A549 (cell line): ENCODE results near the gene UNC5B. TPM values are rescaled to one million over a fixed set of nuclear protein-coding genes. Genes with fewer than 3 reads are reported as not detected.

Experiments used
- ATAC-seq, 2 experiments: fragments of 200-7000 bp in 1 of 2; fragments of >200 bp in 1 of 2; cut with Nextera tagmentation in 1 of 2; cut with Tn5 transposase in 1 of 2; 3 replicates each; pipeline versions ENCODE4 v1.8.0 to v1.9.1; 2018 to 2020; ENCODE audit warnings: mild to moderate bottlenecking in 1 of 2, moderate library complexity in 1 of 2
- CTCF ChIA-PET: fragments of 300-600 bp; sonication (Branson Sonifier 250); formaldehyde crosslinking; extraction: SDS; loops from one replicate; lab custom pipeline; 2021; ENCODE audit warnings: antibody characterized with exemption, inconsistent platforms; lab: Yijun Ruan, JAX
- POLR2A ChIA-PET: fragments of 350-600 bp; formaldehyde crosslinking; extraction: SDS; loops from one replicate; lab custom pipeline; 2021; ENCODE audit warnings: antibody characterized with exemption, inconsistent platforms; lab: Yijun Ruan, JAX
- DNase-seq, 2 experiments: peaks; one replicate each; pipeline versions ENCODE4 v3.0.0 to v3.0.0-alpha.2; 2011 to 2016; ENCODE audit warnings: low read depth in 1 of 2, low spot score in 1 of 2
- FAIRE-seq: peaks from 2 replicates; lab custom pipeline; 2011; peaks lifted over from hg19 to GRCh38; lab: Jason Lieb, UNC
- H3K27ac ChIP-seq, 2 experiments: fragments of >200 bp; sonication (Bioruptor Twin); formaldehyde crosslinking; 3 replicates each; pipeline ENCODE4 v1.5.1; 2016 to 2017
- H3K4me1 ChIP-seq: fragments of >200 bp; sonication (Bioruptor Twin); formaldehyde crosslinking; 3 replicates; pipeline ENCODE4 v1.6.1; 2016
- H3K4me2 ChIP-seq: fragments of >200 bp; sonication (Bioruptor Twin); formaldehyde crosslinking; 3 replicates; pipeline ENCODE4 v1.6.1; 2016
- H3K4me3 ChIP-seq: fragments of >200 bp; sonication (Bioruptor Twin); formaldehyde crosslinking; 3 replicates; pipeline ENCODE4 v1.5.1; 2016
- H3K9me3 ChIP-seq: fragments of >200 bp; sonication (Bioruptor Twin); formaldehyde crosslinking; 3 replicates; pipeline ENCODE4 v1.6.1; 2016
- BHLHE40 ChIP-seq: IDR thresholded peaks from 2 replicates; pipeline ENCODE4 v1.6.1; 2012; ENCODE audit warnings: low read depth, low read length, inconsistent platforms
- CBX2 ChIP-seq: fragments of 200-600 bp; sonication (generic); IDR thresholded peaks from 2 replicates; pipeline ENCODE4 v1.6.1; 2016; ENCODE audit warnings: low read depth, mild to moderate bottlenecking, borderline replicate concordance
- CEBPB ChIP-seq, 2 experiments: fragments of >200 bp in 1 of 2; sonication (Bioruptor Twin) in 1 of 2; formaldehyde crosslinking in 1 of 2; IDR thresholded peaks; 2 replicates each; pipeline ENCODE4 v1.6.1; 2012 to 2016
- E2F6 ChIP-seq: IDR thresholded peaks from 2 replicates; pipeline ENCODE4 v1.6.1; 2012; ENCODE audit warnings: low read depth, borderline replicate concordance
- EHF ChIP-seq: fragments of 250-450 bp; sonication (Bioruptor Pico); IDR thresholded peaks from 2 replicates; pipeline ENCODE4 v1.5.0; 2020; ENCODE audit warnings: mild to moderate bottlenecking
- EP300 ChIP-seq, 2 experiments: fragments of >200 bp; sonication (Bioruptor Twin); formaldehyde crosslinking; IDR thresholded peaks; 2 replicates in 1 of 2; 3 replicates in 1 of 2; pipeline ENCODE4 v1.6.1; 2016 to 2017
- FOXS1 ChIP-seq: fragments of 250-450 bp; sonication (Bioruptor Pico); IDR thresholded peaks from 2 replicates; pipeline ENCODE4 v1.5.0; 2020; ENCODE audit warnings: mild to moderate bottlenecking, moderate library complexity
- GATA3 ChIP-seq: IDR thresholded peaks from 2 replicates; pipeline ENCODE4 v1.6.1; 2012; ENCODE audit warnings: borderline replicate concordance
- HEYL ChIP-seq: fragments of 250-450 bp; sonication (Bioruptor Pico); IDR thresholded peaks from 2 replicates; pipeline ENCODE4 v1.8.0; 2021; ENCODE audit warnings: mild to moderate bottlenecking, moderate library complexity
- HOXA7 ChIP-seq: fragments of 250-450 bp; sonication (Bioruptor Pico); IDR thresholded peaks from 2 replicates; pipeline ENCODE4 v1.5.0; 2020; ENCODE audit warnings: mild to moderate bottlenecking, moderate library complexity
- HOXB13 ChIP-seq: fragments of 250-450 bp; sonication (Bioruptor Pico); IDR thresholded peaks from 2 replicates; pipeline ENCODE4 v1.5.0; 2020; ENCODE audit warnings: low read depth, mild to moderate bottlenecking, moderate library complexity
- HOXB5 ChIP-seq: fragments of 250-450 bp; sonication (Bioruptor Pico); IDR thresholded peaks from 2 replicates; pipeline ENCODE4 v1.5.0; 2020; ENCODE audit warnings: mild to moderate bottlenecking, moderate library complexity
- JUNB ChIP-seq: fragments of >200 bp; sonication (Bioruptor Twin); formaldehyde crosslinking; IDR thresholded peaks from 2 replicates; pipeline ENCODE4 v1.6.1; 2016
- MAFK ChIP-seq: fragments of 450-650 bp; IDR thresholded peaks from 2 replicates; pipeline ENCODE4 v1.6.1; 2014; ENCODE audit not compliant: partially characterized antibody
- NR3C1 ChIP-seq: fragments of >200 bp; sonication (Bioruptor Twin); formaldehyde crosslinking; IDR thresholded peaks from 3 replicates; pipeline ENCODE4 v1.6.1; 2017
- PHF8 ChIP-seq: fragments of 200-600 bp; sonication (generic); IDR thresholded peaks from 2 replicates; pipeline ENCODE4 v1.6.1; 2016; ENCODE audit warnings: low read depth, mild to moderate bottlenecking, antibody characterized with exemption, moderate library complexity, borderline replicate concordance
- POLR2AphosphoS2 ChIP-seq: conservative IDR thresholded peaks from 2 replicates; pipeline ENCODE4 v1.6.1; 2012; ENCODE audit warnings: low read length, improper control_type of control experiment, inconsistent platforms
- RCOR1 ChIP-seq: fragments of 150-350 bp; IDR thresholded peaks from 2 replicates; pipeline ENCODE4 v1.6.1; 2014; ENCODE audit warnings: antibody characterized with exemption, low read length, low read depth
- RFX5 ChIP-seq: fragments of 450-650 bp; IDR thresholded peaks from 2 replicates; pipeline ENCODE4 v1.7.1; 2014; ENCODE audit warnings: antibody characterized with exemption, mild to moderate bottlenecking, moderate library complexity
- SMC3 ChIP-seq: fragments of >200 bp; sonication (Bioruptor Twin); formaldehyde crosslinking; IDR thresholded peaks from 3 replicates; pipeline ENCODE4 v1.6.1; 2018; ENCODE audit warnings: inconsistent platforms
- SREBF2 ChIP-seq: fragments of 450-650 bp; IDR thresholded peaks from 2 replicates; pipeline ENCODE4 v1.6.1; 2014; ENCODE audit warnings: mild to moderate bottlenecking, moderate library complexity
- USF2 ChIP-seq: fragments of 450-650 bp; IDR thresholded peaks from 2 replicates; pipeline ENCODE4 v1.6.1; 2014; ENCODE audit warnings: antibody characterized with exemption
- ZC3H11A ChIP-seq: fragments of 450-650 bp; IDR thresholded peaks from 2 replicates; pipeline ENCODE4 v1.6.1; 2014; ENCODE audit warnings: antibody characterized with exemption, mild to moderate bottlenecking
- ZFP36 ChIP-seq: fragments of 450-650 bp; IDR thresholded peaks from 2 replicates; pipeline ENCODE4 v1.6.1; 2014; ENCODE audit warnings: borderline replicate concordance; ENCODE audit not compliant: partially characterized antibody
- ZNF302 ChIP-seq: fragments of 250-450 bp; sonication (Bioruptor Pico); IDR thresholded peaks from 2 replicates; pipeline ENCODE4 v1.9.0; 2021; ENCODE audit warnings: inconsistent platforms, mild to moderate bottlenecking, moderate library complexity
- WGBS: methylation state at CpG from one replicate; pipeline ENCODE4 v1.1.6; 2017; ENCODE audit errors: missing lambda C conversion rate; 5-methylcytosine and 5-hydroxymethylcytosine counted together
- polyA plus RNA-seq, 4 experiments: library from polyadenylated mRNA; depleted of rRNA in 3 of 4; stranded (reverse); fragments of >200 nt; fragmentation: RNase III in 1 of 4; extraction: RNeasy Plus Mini Kit Qiagen cat#74134 plus additional on column Dnase treatment in 1 of 4; gene quantifications; 2 replicates in 3 of 4; 3 replicates in 1 of 4; pipeline ENCODE4 v1.2.3, GENCODE V29; 2011 to 2017
- TF ChIP-seq, protein P1 (sequence below): fragments of 250-450 bp; sonication (Bioruptor Pico); IDR thresholded peaks from 2 replicates; pipeline ENCODE4 v1.5.0; 2020; ENCODE audit warnings: low read depth, mild to moderate bottlenecking, moderate library complexity
- TF ChIP-seq, protein P2 (sequence below): fragments of 250-450 bp; sonication (Bioruptor Pico); IDR thresholded peaks from 2 replicates; pipeline ENCODE4 v1.5.0; 2021; ENCODE audit warnings: mild to moderate bottlenecking, moderate library complexity, borderline replicate concordance

Gene UNC5B
- polyA plus RNA-seq, 2 of the 4 experiments (the other 2 are of a cell fraction), result 0.14 to 1.0 TPM

GRCh38 chr10:71333129-71333887 is 120.9 kb downstream of the UNC5B start:
- H3K4me3 ChIP-seq, result no peak overlapping the region
- no peaks in the 10 kb centered on the region for H3K9me3 ChIP-seq
- peaks cover 61% of the 10 kb centered on the region for H3K4me1 ChIP-seq
- DNase-seq (no peak), ATAC-seq (peak in 1 of 2 experiments; percentile 8; a peak in 2 of 6 replicates), FAIRE-seq (no peak)
- POLR2A ChIA-PET, result no interaction called here
- peak overlapping the region; percentile 62 for H3K4me2 ChIP-seq
- H3K27ac ChIP-seq, result peak overlapping the region; percentile 61 to 79
- 77% methylated on average over 8 of the region's 9 CpGs for WGBS
- TF ChIP-seq ZC3H11A, result no peak
- TF ChIP-seq NR3C1, result no peak
- no peak for TF ChIP-seq SREBF2
- no peak for TF ChIP-seq HEYL (CRISPR knock-in tag)
- TF ChIP-seq FOXS1, result no peak
- TF ChIP-seq E2F6, result no peak
- TF ChIP-seq PHF8, result no peak
- TF ChIP-seq SMC3, result no peak
- no peak for TF ChIP-seq USF2
- TF ChIP-seq RCOR1, result no peak
- no peak for TF ChIP-seq HOXB13 (CRISPR knock-in tag)
- CTCF ChIA-PET, result interaction anchor here (1.1 to 44.0 kb wide), 5 partner anchors 10 to 237 kb away, joined by 4 to 977 read pairs (median 48); partner anchors contain the start of genes CDH23 and SLC29A3

DNA sequence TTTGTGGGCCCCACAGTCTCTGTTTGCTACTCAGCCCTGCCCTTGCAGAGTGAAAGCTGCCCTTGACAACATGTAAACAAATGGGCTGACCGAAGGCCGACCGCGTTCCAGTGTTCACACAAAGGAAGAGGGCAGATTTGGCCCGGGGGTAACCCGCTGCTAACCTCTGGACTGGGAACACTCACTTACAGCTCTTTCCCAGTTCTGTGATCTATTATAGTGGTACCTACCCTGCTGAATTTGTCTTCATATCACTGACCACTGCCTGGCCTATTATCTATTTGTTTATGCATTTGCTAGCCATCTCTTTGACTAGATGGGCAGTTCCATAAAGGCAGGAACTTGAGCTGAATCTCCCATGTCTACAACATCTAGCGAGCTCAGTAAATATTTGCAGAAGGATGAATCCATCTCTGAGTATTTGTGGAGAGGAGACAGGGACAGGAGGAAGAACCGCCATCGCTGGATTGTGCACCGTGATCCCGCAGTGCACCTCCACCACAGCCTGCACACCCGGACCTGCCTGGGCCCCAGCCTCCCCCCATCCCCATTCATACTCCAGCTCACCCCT is 121.9 kb downstream of the UNC5B start:
- Histone ChIP-seq H3K4me3 (no peak overlapping the region), H3K4me2 (peak overlapping the region; percentile 62), H3K27ac (peak overlapping the region; percentile 61 to 79)
- DNase-seq (peak in 1 of 2 experiments; percentile 57), ATAC-seq (peak; percentile 51 to 82)
- POLR2A ChIA-PET, result interaction anchor here (1.2 kb wide), 1 partner anchor 16 kb away, joined by 3 read pairs; the partner anchor contains the start of gene SLC29A3
- WGBS, result 14% methylated on average over 12 of the region's 12 CpGs
- TF ChIP-seq GATA3 (no peak), USF2 (no peak), MAFK (no peak), POLR2AphosphoS2 (no peak), RFX5 (no peak), EHF (CRISPR knock-in tag) (no peak), HOXB5 (CRISPR knock-in tag) (no peak), JUNB (no peak), CEBPB (IDR thresholded peaks at IDR 0.05) (no peak), BHLHE40 (no peak), HOXA7 (no peak), ZNF302 (no peak), RCOR1 (no peak), ZFP36 (no peak), CBX2 (no peak), EP300 (IDR thresholded peaks at IDR 0.05) (no peak)
- TF ChIP-seq, protein P1, sequence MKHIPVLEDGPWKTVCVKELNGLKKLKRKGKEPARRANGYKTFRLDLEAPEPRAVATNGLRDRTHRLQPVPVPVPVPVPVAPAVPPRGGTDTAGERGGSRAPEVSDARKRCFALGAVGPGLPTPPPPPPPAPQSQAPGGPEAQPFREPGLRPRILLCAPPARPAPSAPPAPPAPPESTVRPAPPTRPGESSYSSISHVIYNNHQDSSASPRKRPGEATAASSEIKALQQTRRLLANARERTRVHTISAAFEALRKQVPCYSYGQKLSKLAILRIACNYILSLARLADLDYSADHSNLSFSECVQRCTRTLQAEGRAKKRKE (CRISPR knock-in tag), result no peak
- TF ChIP-seq, protein P2, sequence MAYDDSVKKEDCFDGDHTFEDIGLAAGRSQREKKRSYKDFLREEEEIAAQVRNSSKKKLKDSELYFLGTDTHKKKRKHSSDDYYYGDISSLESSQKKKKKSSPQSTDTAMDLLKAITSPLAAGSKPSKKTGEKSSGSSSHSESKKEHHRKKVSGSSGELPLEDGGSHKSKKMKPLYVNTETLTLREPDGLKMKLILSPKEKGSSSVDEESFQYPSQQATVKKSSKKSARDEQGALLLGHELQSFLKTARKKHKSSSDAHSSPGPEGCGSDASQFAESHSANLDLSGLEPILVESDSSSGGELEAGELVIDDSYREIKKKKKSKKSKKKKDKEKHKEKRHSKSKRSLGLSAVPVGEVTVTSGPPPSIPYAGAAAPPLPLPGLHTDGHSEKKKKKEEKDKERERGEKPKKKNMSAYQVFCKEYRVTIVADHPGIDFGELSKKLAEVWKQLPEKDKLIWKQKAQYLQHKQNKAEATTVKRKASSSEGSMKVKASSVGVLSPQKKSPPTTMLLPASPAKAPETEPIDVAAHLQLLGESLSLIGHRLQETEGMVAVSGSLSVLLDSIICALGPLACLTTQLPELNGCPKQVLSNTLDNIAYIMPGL, result no peak
- TF ChIP-seq, all 56 proteins: peak for 0
- no peak for FAIRE-seq
- H3K9me3 ChIP-seq, result no peaks in the 10 kb centered on the region
- H3K4me1 ChIP-seq, result peaks cover 71% of the 10 kb centered on the region
- CTCF ChIA-PET, result interaction anchor here (1.1 to 44.0 kb wide), 10 partner anchors 10 to 431 kb away, joined by 3 to 977 read pairs (median 5); partner anchors contain the start of genes CDH23 and SLC29A3
